ENCODE measurements around the gene ACOX1.

ACOX1 gene

GRCh38 chr17:75978938-75979704, at the start of gene ACOX1, which contains the start of gene TEN1:
TSS of gene ACOX1 (minus strand) at chr17:75979166. CDS start at chr17:75979073, 93 bp downstream.
TSS of gene TEN1 (plus strand) at chr17:75979240. CDS start at chr17:75986193, 6,953 bp downstream.
- H3K4me3 ChIP-seq (replicated peaks in 1 of 2; ENCODE audit: low read depth in 2 of 2, low read length in 2 of 2), result peak within 1 kb of the TSS; percentile 82 to 89
- peak; percentile 2 for TF ChIP-seq CTCF (IDR thresholded peaks at IDR 0.05; ENCODE audit: low read depth, low read length)
- peak; percentile 97 to 98 for DNase-seq (ENCODE audit: low read depth in 2 of 2)

- TF ChIP-seq CTCF (IDR thresholded peaks at IDR 0.05; ENCODE audit: low read depth, low read length), result no peak
- no peak for DNase-seq (ENCODE audit: low read depth in 2 of 2)
- H3K4me3 ChIP-seq (replicated peaks in 1 of 2; ENCODE audit: low read depth in 2 of 2, low read length in 2 of 2), result no peak within 1 kb of the TSS
Measured at GRCh38 chr17:76027159-76027839, 48.3 kb upstream of the ACOX1 start, which contains the start of gene EVPL. TSS of gene EVPL (minus strand) at chr17:76027306. CDS start at chr17:76027198, 108 bp downstream.

GRCh38 chr17:76026714-76027158, 47.8 kb upstream of the ACOX1 start:
- no peak for DNase-seq (ENCODE audit: low read depth in 2 of 2)
- no peak for TF ChIP-seq CTCF (IDR thresholded peaks at IDR 0.05; ENCODE audit: low read depth, low read length)
- H3K4me3 ChIP-seq (replicated peaks in 1 of 2; ENCODE audit: low read depth in 2 of 2, low read length in 2 of 2), result no peak overlapping the region

- no peak for DNase-seq (ENCODE audit: low read depth in 2 of 2)
- no peak overlapping the region for H3K4me3 ChIP-seq (replicated peaks in 1 of 2; ENCODE audit: low read depth in 2 of 2, low read length in 2 of 2)
- no peak for TF ChIP-seq CTCF (IDR thresholded peaks at IDR 0.05; ENCODE audit: low read depth, low read length)
Measured at GRCh38 chr17:76025294-76025693, 46.3 kb upstream of the ACOX1 start.

- DNase-seq (ENCODE audit: low read depth in 2 of 2), result no peak
- H3K4me3 ChIP-seq (replicated peaks in 1 of 2; ENCODE audit: low read depth in 2 of 2, low read length in 2 of 2), result no peak overlapping the region
Measured at GRCh38 chr17:76024353-76024752, 45.4 kb upstream of the ACOX1 start.

GRCh38 chr17:76023900-76024237, 44.9 kb upstream of the ACOX1 start:
- no peak for DNase-seq (ENCODE audit: low read depth in 2 of 2)
- no peak for TF ChIP-seq CTCF (IDR thresholded peaks at IDR 0.05; ENCODE audit: low read depth, low read length)
- no peak overlapping the region for H3K4me3 ChIP-seq (replicated peaks in 1 of 2; ENCODE audit: low read depth in 2 of 2, low read length in 2 of 2)

More at GRCh38 chr17:76024353-76024752, 45.4 kb upstream of the ACOX1 start:
- no peak for TF ChIP-seq CTCF (IDR thresholded peaks at IDR 0.05; ENCODE audit: low read depth, low read length)

Measured in cardiac fibroblast (primary cell).